Neural progenitor cell (in vitro differentiated cells): ENCODE data around the gene SFR1. TPM values are rescaled to one million over a fixed set of nuclear protein-coding genes. Genes with fewer than 3 reads are reported as not detected.
"Not testable (repeated sequence)": the region's sequence is repeated elsewhere in the genome, so short reads cannot be mapped to it uniquely, and the experiment has no call there.

ENCODE experiments used
- DNase-seq: peaks from one replicate; pipeline ENCODE4 v3.0.0-alpha.2; 2016; ENCODE audit warnings: low spot score
- H2AFZ ChIP-seq: fragments of 200-600 bp; sonication (generic); replicated peaks from 2 replicates; pipeline ENCODE4 v1.6.1; 2016; ENCODE audit warnings: antibody characterized with exemption
- H3F3A ChIP-seq: fragments of 200-600 bp; sonication (generic); 2 replicates; pipeline ENCODE4 v1.6.1; 2016; ENCODE audit warnings: antibody characterized with exemption, low read depth
- H3K27ac ChIP-seq: fragments of 200-600 bp; sonication (generic); 2 replicates; pipeline ENCODE4 v1.5.1; 2016; ENCODE audit warnings: mild to moderate bottlenecking
- H3K27me3 ChIP-seq: fragments of 200-600 bp; sonication (generic); 2 replicates; pipeline ENCODE4 v1.6.1; 2016; ENCODE audit warnings: mild to moderate bottlenecking, moderate library complexity
- H3K36me3 ChIP-seq: fragments of 200-600 bp; sonication (generic); 2 replicates; pipeline ENCODE4 v1.5.1; 2016
- H3K4me1 ChIP-seq: fragments of 200-600 bp; sonication (generic); 2 replicates; pipeline ENCODE4 v1.6.1; 2016; ENCODE audit warnings: mixed run types
- H3K4me2 ChIP-seq: fragments of 200-600 bp; sonication (generic); 2 replicates; pipeline ENCODE4 v1.6.1; 2016
- H3K4me3 ChIP-seq: fragments of 200-600 bp; sonication (generic); 2 replicates; pipeline ENCODE4 v1.5.1; 2016
- H3K79me2 ChIP-seq: fragments of 200-600 bp; sonication (generic); 2 replicates; pipeline ENCODE4 v1.6.1; 2016; ENCODE audit warnings: low read depth
- H3K9ac ChIP-seq: fragments of 200-600 bp; sonication (generic); 2 replicates; pipeline ENCODE4 v1.6.1; 2016
- H3K9me3 ChIP-seq: fragments of 200-600 bp; sonication (generic); 2 replicates; pipeline ENCODE4 v1.5.1; 2016; ENCODE audit warnings: low read depth
- H4K20me1 ChIP-seq: fragments of 200-600 bp; sonication (generic); 2 replicates; pipeline ENCODE4 v1.6.1; 2016; ENCODE audit warnings: low read depth
- H3K27ac Mint-ChIP-seq: 3 replicates; pipeline ENCODE4 v1.8.0; 2021; ENCODE audit warnings: mixed read lengths
- H3K27me3 Mint-ChIP-seq: 2 replicates; pipeline ENCODE4 v1.8.0; 2022; ENCODE audit warnings: low read depth, mild to moderate bottlenecking, inconsistent platforms, moderate library complexity, mixed read lengths; ENCODE audit not compliant: insufficient read depth
- H3K36me3 Mint-ChIP-seq: 3 replicates; pipeline ENCODE4 v1.8.0; 2021; ENCODE audit warnings: mixed read lengths
- H3K4me1 Mint-ChIP-seq: 3 replicates; pipeline ENCODE4 v1.8.0; 2021; ENCODE audit warnings: mixed read lengths
- H3K4me3 Mint-ChIP-seq: 3 replicates; pipeline ENCODE4 v1.8.0; 2021; ENCODE audit warnings: mild to moderate bottlenecking, moderate library complexity, mixed read lengths
- H3K9me3 Mint-ChIP-seq: 3 replicates; pipeline ENCODE4 v1.8.0; 2020; ENCODE audit warnings: mixed read lengths
- EZH2 ChIP-seq: fragments of 200-600 bp; sonication (generic); IDR thresholded peaks from 2 replicates; pipeline ENCODE4 v1.6.1; 2017; ENCODE audit warnings: antibody characterized with exemption, mild to moderate bottlenecking, moderate library complexity
- EZH2phosphoT487 ChIP-seq: fragments of 200-600 bp; sonication (generic); IDR thresholded peaks from 2 replicates; pipeline ENCODE4 v1.6.1; 2017; ENCODE audit warnings: antibody characterized with exemption
- total RNA-seq: library from RNA; depleted of rRNA; stranded (reverse); fragments of >200 nt; gene quantifications from 2 replicates; pipeline ENCODE4 v1.2.3, GENCODE V29; 2015; ENCODE audit warnings: low replicate concordance
- TF ChIP-seq, protein P1 (sequence below): fragments of 200-600 bp; sonication (generic); IDR thresholded peaks from 2 replicates; pipeline ENCODE4 v1.5.1; 2017; ENCODE audit warnings: antibody characterized with exemption, mild to moderate bottlenecking

Gene SFR1
- total RNA-seq, 1 donor from 2014 or later = 18.2 TPM

DNA sequence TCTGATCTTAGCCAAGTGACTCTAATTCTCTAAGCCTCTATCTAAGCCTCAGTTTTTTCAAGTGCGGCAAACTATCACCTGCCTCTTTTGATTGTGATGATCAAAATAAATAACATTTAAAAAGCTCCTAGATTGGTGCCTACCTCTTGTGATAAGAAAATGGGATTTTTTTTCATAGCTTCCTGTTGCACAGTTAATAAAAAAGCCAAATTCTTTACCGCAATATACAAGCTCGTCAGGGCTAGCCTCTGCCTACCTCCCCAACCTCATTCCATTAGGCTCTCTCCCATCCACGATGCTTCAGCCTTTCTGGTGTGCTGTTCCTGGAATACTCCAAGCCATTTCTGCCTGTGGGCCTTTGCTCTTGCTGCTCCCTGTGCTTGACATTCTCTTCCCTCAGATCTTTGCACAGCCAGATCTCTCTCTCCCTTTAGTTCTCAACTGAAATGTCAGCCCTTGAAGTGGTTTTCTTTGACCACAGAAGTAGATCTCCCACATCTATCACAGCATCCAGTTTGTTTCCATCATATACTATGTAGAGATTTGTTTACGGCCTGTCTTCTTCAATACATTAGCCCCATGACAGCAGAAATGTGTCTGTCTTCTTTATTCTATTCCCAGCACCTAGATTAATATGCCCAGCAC is 48.8 kb downstream of the SFR1 start:
- Histone ChIP-seq H3K27ac (no peak overlapping the region), H3K36me3 (no peaks in the 10 kb centered on the region), H3K4me3 (no peak overlapping the region), H3F3A (no peaks in the 10 kb centered on the region), H4K20me1 (no peaks in the 10 kb centered on the region), H3K9me3 (no peaks in the 10 kb centered on the region), H3K9ac (no peak overlapping the region), H3K4me1 (no peaks in the 10 kb centered on the region), H3K4me2 (no peak overlapping the region), H3K27me3 (no peaks in the 10 kb centered on the region), H3K79me2 (no peaks in the 10 kb centered on the region), H2AFZ (no peak overlapping the region)
- Mint-ChIP-seq H3K27ac (no peak overlapping the region), H3K9me3 (peaks cover 2% of the 10 kb centered on the region), H3K4me3 (no peak overlapping the region), H3K36me3 (no peaks in the 10 kb centered on the region), H3K4me1 (peaks cover 4% of the 10 kb centered on the region), H3K27me3 (no peaks in the 10 kb centered on the region)
- DNase-seq = no peak
- no peak for TF ChIP-seq EZH2
- TF ChIP-seq, protein P1, sequence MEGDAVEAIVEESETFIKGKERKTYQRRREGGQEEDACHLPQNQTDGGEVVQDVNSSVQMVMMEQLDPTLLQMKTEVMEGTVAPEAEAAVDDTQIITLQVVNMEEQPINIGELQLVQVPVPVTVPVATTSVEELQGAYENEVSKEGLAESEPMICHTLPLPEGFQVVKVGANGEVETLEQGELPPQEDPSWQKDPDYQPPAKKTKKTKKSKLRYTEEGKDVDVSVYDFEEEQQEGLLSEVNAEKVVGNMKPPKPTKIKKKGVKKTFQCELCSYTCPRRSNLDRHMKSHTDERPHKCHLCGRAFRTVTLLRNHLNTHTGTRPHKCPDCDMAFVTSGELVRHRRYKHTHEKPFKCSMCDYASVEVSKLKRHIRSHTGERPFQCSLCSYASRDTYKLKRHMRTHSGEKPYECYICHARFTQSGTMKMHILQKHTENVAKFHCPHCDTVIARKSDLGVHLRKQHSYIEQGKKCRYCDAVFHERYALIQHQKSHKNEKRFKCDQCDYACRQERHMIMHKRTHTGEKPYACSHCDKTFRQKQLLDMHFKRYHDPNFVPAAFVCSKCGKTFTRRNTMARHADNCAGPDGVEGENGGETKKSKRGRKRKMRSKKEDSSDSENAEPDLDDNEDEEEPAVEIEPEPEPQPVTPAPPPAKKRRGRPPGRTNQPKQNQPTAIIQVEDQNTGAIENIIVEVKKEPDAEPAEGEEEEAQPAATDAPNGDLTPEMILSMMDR = no peak
- no peak for TF ChIP-seq EZH2phosphoT487

DNA sequence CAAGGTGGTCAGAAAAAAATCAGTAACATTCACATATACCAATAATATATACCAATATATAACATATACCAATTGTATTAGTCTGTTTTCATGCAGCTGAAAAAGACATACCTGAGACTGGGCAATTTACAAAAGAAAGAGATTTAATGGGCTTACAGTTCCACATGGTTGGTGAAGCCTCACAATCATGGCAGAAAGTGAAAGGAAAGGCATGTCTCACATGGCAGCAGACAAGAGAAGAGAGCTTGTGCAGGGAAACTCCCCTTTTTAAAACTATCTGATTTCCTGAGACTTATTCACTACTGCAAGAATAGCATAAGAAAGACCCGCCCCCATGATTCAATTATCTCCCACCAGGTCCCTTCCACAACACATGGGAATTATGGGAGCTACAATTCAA is 52.2 kb downstream of the SFR1 start:
- H3K27ac ChIP-seq, H3K9me3 ChIP-seq, H3K36me3 ChIP-seq, H3F3A ChIP-seq, H3K27me3 ChIP-seq, H3K9ac ChIP-seq, H3K4me3 ChIP-seq, H3K79me2 ChIP-seq, H4K20me1 ChIP-seq, H2AFZ ChIP-seq, DNase-seq, H3K4me3 Mint-ChIP-seq, H3K4me1 ChIP-seq, H3K27me3 Mint-ChIP-seq, H3K36me3 Mint-ChIP-seq, H3K4me2 ChIP-seq, H3K27ac Mint-ChIP-seq, H3K4me1 Mint-ChIP-seq, H3K9me3 Mint-ChIP-seq: not testable (repeated sequence)

Other genes with a start within 250 kb of the SFR1 start
- 26.4 and 32.0 TPM in 2 replicates for gene STN1, start 204.0 kb upstream of the SFR1 start, total RNA-seq
- gene SLK, start 155.0 kb upstream of the SFR1 start, total RNA-seq = 33.5 and 42.7 TPM in 2 replicates
- gene COL17A1, start 36.3 kb upstream of the SFR1 start, total RNA-seq = 1.5 and 2.3 TPM in 2 replicates
- 2.7 TPM in 2 replicates for gene CFAP43, start 110.2 kb downstream of the SFR1 start, total RNA-seq
- 37.2 and 48.6 TPM in 2 replicates for gene GSTO1, start 132.7 kb downstream of the SFR1 start, total RNA-seq
- gene GSTO2, start 147.0 kb downstream of the SFR1 start, total RNA-seq = 4.9 and 7.6 TPM in 2 replicates
- 1.6 and 4.4 TPM in 2 replicates for gene ITPRIP, start 216.3 kb downstream of the SFR1 start, total RNA-seq
- gene CFAP58, start 231.7 kb downstream of the SFR1 start, total RNA-seq = 0.53 and 1.7 TPM in 2 replicates